Prostate gland (tissue), 2 donors: ENCODE measurements around the gene CIPC.

ENCODE experiments used
- POLR2AphosphoS5 ChIP-seq: sonication (generic); formaldehyde crosslinking; IDR thresholded peaks from one replicate; pipeline ENCODE4 v1.6.1; 2017; ENCODE audit warnings: antibody characterized with exemption
- TF ChIP-seq, protein P1 (sequence below), 4 experiments: fragments of 200-600 bp in 2 of 4; fragments of 450-650 bp in 2 of 4; sonication (generic) in 2 of 4; IDR thresholded peaks; 1 replicate in 3 of 4; 2 replicates in 1 of 4; pipeline ENCODE4 v1.5.1; 2016 to 2019; ENCODE audit warnings: antibody characterized with exemption in 4 of 4, mild to moderate bottlenecking in 2 of 4, moderate library complexity in 2 of 4

DNA sequence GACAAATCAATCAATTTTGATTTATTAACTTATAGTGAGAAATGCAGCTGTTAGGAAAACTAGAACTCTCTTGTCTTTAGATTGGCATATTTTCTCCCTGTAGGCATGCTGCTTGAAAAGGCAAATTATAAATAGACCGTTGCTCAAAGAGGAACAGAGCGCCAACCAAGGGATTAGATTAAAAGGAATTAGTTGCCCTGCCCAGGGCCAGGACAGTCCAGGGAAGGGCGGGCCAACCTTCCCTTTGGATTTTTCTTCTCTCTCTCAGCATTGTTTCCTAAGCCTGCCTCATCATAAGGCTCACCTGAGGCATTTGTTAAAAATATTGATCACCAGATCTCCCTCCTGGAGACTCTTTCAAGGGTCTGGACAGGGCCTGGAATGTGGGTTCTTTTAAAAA, 8.6 kb downstream of the CIPC start:
- TF ChIP-seq POLR2AphosphoS5: no peak
- TF ChIP-seq, protein P1, sequence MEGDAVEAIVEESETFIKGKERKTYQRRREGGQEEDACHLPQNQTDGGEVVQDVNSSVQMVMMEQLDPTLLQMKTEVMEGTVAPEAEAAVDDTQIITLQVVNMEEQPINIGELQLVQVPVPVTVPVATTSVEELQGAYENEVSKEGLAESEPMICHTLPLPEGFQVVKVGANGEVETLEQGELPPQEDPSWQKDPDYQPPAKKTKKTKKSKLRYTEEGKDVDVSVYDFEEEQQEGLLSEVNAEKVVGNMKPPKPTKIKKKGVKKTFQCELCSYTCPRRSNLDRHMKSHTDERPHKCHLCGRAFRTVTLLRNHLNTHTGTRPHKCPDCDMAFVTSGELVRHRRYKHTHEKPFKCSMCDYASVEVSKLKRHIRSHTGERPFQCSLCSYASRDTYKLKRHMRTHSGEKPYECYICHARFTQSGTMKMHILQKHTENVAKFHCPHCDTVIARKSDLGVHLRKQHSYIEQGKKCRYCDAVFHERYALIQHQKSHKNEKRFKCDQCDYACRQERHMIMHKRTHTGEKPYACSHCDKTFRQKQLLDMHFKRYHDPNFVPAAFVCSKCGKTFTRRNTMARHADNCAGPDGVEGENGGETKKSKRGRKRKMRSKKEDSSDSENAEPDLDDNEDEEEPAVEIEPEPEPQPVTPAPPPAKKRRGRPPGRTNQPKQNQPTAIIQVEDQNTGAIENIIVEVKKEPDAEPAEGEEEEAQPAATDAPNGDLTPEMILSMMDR (IDR thresholded peaks at IDR 0.05): no peak
